Putamen (tissue), 1 donor: ENCODE data around the gene ANTXR1.

Experiments
- DNase-seq: peaks from one replicate; pipeline ENCODE4 v3.0.0-alpha.2; 2016; ENCODE audit warnings: low spot score

The ANTXR1 gene

GRCh38 chr2:69097148-69097610, 84.2 kb downstream of the ANTXR1 start:
- DNase-seq: peak; percentile 44

- DNase-seq: no peak
Observed at GRCh38 chr2:69097891-69098655, 85.1 kb downstream of the ANTXR1 start.

- no peak for DNase-seq
Observed at GRCh38 chr2:69099541-69099940, 86.6 kb downstream of the ANTXR1 start.

- no peak for DNase-seq
Observed at GRCh38 chr2:69100220-69100723, 87.3 kb downstream of the ANTXR1 start.

- no peak for DNase-seq
Observed at GRCh38 chr2:69102041-69102593, 89.1 kb downstream of the ANTXR1 start.

- DNase-seq: no peak
Observed at GRCh38 chr2:69103419-69103818, 90.4 kb downstream of the ANTXR1 start.

- no peak for DNase-seq
Observed at GRCh38 chr2:69104261-69104660, 91.3 kb downstream of the ANTXR1 start.

- DNase-seq: no peak
Observed at GRCh38 chr2:69109255-69109654, 96.3 kb downstream of the ANTXR1 start.

- DNase-seq: no peak
Observed at GRCh38 chr2:69111076-69111475, 98.1 kb downstream of the ANTXR1 start.

- no peak for DNase-seq
Observed at GRCh38 chr2:69113627-69114026, 100.6 kb downstream of the ANTXR1 start.

- no peak for DNase-seq
Observed at GRCh38 chr2:69114534-69114933, 101.6 kb downstream of the ANTXR1 start.

GRCh38 chr2:69116438-69116837, 103.5 kb downstream of the ANTXR1 start:
- no peak for DNase-seq

GRCh38 chr2:69118609-69119008, 105.6 kb downstream of the ANTXR1 start:
- DNase-seq: no peak

- no peak for DNase-seq
Observed at GRCh38 chr2:69119104-69119894, 106.3 kb downstream of the ANTXR1 start.

- DNase-seq: no peak
Observed at GRCh38 chr2:69122271-69122670, 109.3 kb downstream of the ANTXR1 start.

- DNase-seq: no peak
Observed at GRCh38 chr2:69123182-69123581, 110.2 kb downstream of the ANTXR1 start.

GRCh38 chr2:69124343-69124742, 111.4 kb downstream of the ANTXR1 start:
- no peak for DNase-seq

GRCh38 chr2:69125816-69126215, 112.8 kb downstream of the ANTXR1 start:
- DNase-seq: no peak

- no peak for DNase-seq
Observed at GRCh38 chr2:69126341-69126740, 113.4 kb downstream of the ANTXR1 start.

GRCh38 chr2:69131452-69131851, 118.5 kb downstream of the ANTXR1 start:
- DNase-seq: no peak

GRCh38 chr2:69131983-69132675, 119.2 kb downstream of the ANTXR1 start:
- no peak for DNase-seq

- DNase-seq: no peak
Observed at GRCh38 chr2:69132960-69133590, 120.1 kb downstream of the ANTXR1 start.
